GM12801 (cell line): Measurements from ENCODE around the gene DDR1.

Experiments
- TF ChIP-seq, protein P1 (sequence below): IDR thresholded peaks from one replicate; pipeline ENCODE4 v1.5.1; 2011; ENCODE audit warnings: control low read depth; ENCODE audit not compliant: insufficient read length; ENCODE audit errors: extremely low read depth

The DDR1 gene

DNA sequence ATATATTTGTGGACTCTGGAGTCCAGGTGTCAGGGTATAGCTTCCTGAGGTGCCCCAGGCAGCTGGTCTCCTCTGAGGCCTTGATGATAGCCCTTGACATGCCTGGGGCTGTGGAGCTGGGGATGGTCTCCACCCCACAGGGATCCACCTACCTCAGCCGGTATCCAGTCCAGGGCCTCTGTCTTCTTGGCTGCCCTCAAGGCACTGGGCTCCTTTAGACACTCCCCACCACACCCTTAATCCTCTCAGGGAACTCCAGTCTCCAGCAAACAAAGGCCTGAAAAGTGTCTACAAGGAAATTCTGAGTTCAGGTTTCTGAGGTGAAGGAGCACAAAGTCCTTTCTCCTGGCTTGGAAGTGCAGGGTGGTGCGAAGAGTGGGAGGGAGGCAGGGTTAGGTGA, 44.6 kb upstream of the DDR1 start:
- TF ChIP-seq, protein P1, sequence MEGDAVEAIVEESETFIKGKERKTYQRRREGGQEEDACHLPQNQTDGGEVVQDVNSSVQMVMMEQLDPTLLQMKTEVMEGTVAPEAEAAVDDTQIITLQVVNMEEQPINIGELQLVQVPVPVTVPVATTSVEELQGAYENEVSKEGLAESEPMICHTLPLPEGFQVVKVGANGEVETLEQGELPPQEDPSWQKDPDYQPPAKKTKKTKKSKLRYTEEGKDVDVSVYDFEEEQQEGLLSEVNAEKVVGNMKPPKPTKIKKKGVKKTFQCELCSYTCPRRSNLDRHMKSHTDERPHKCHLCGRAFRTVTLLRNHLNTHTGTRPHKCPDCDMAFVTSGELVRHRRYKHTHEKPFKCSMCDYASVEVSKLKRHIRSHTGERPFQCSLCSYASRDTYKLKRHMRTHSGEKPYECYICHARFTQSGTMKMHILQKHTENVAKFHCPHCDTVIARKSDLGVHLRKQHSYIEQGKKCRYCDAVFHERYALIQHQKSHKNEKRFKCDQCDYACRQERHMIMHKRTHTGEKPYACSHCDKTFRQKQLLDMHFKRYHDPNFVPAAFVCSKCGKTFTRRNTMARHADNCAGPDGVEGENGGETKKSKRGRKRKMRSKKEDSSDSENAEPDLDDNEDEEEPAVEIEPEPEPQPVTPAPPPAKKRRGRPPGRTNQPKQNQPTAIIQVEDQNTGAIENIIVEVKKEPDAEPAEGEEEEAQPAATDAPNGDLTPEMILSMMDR = no peak

DNA sequence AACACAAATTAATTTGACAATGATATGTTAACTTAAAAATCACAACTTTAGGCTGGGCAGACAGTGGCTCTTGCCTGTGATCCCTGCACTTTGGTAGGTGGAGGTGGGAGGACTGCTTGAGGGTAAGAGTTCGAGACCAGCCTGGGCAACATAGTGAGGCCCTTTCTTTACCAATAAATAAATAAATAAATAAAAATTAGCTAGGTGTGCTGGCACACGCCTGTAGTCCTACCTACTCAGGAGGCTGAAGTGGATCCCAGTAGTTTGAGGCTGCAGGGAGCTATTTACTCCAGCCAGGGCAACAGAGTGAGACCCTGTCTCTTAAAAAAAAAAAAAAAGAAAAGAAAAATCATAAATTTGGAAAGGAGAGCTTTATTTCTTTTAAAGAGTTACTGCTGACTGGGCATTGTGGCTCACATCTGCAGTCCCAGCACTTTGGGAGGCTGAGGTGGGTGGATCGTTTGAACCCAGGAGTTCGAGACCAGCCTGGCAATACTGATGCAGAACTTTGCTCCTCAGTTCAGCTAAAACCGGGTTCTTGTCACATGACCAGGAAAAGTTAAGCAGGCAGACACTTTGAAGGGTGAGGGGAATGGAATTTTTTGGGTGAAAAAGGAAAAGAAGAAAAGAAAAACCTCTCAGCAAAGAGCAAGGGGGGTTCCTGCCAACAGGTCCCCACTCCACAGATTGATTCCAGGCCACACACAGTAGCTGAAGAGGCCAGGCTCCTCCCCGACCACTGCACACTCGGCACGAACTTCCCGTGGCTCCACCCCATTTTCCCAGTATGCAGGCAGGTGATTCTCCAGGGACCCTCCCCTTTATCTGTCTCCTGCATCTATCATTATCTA, 44.0 kb upstream of the DDR1 start:
- TF ChIP-seq, protein P1 = no peak

DNA sequence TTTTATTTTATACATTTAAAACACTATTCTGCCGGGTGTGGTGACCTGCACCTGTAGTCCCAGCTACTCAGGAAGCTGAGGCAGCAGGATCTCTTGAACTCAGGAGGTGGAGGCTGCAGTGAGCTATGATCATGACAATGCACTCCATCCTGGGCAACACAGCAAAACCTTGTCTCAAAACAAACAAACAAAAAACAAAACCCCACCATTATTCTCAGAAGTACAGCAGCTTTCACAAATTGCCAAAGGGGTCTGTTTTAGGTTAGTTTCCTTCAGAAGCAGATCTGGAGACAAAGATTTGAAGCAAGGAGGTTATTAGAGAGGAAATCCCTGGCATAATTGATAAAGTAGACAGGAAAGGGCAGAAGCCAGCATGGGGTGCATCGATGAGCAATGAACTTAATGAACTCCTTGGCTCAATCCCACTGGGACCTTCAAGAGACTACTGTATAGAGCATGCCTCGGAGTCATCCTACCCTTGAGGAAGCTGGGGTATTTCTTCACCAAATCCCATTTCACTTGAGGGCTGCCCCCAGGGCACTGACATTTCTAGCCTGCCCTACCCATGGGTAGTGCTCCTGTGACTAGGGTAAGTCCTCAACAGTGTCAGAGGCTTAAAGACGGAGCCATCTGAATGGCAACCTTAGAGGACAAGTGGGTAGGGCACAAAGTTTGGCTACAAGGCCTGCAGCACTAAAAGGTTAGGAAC, 43.2 kb upstream of the DDR1 start:
- TF ChIP-seq, protein P1 = no peak

- TF ChIP-seq, protein P1 = no peak
Observed at GRCh38 chr6:30841644-30842504, 42.4 kb upstream of the DDR1 start.

DNA sequence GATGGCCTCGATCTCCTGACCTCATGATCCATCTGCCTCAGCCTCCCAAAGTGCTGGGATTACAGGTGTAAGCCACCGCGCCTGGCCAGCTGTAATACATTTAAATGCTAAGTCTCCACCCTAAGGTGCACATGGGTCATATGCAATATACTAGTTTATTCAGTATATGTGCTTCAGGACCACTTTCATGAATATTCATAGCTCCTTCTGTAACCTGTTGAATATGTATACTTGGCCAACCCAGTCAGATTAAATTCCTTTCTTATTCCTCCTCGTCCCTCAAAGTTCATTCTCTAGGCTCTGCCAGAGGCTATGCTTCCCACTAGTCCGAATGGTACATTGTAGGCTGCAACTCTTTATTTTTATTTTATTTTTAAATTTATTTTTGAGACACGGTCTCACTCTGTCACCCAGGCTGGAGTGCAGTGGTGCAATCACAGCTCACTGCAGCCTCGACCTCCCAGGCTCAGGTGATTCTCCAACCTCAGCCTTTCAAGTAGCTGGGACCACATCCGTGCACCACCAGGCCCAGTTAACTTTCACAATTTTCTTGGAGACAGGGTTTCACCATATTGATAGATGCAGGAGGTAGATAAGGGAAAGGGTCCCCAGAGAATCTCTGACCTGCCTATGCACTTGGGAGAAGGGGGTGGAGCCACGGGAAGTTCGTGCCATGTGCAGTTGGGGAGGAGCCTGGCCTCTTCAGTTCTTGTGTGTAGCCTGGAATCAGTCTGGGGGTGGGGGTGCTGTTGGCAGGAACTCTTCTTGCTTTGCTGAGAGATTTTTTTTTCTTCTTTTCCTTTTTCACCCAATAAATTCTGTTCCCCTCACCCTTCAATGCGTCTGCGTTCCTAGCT, 41.3 kb upstream of the DDR1 start:
- TF ChIP-seq, protein P1 = no peak

GRCh38 chr6:30843611-30843998, 40.7 kb upstream of the DDR1 start:
- TF ChIP-seq, protein P1 = no peak
